CD4-positive, alpha-beta T cell (primary cell): Measurements from ENCODE around the gene NCF2. TPM values are rescaled to one million over a fixed set of nuclear protein-coding genes. Genes with fewer than 3 reads are reported as not detected.

Source experiments
- ATAC-seq: fragments of 200-7000 bp; cut with Tn5 transposase; one replicate; pipeline ENCODE4 v1.10.0; 2022; ENCODE audit warnings: mild to moderate bottlenecking; ENCODE audit not compliant: poor library complexity
- CTCF ChIA-PET: fragments of 350-600 bp; sonication (Branson Sonifier 250); formaldehyde crosslinking; loops from one replicate; lab custom pipeline; 2021; ENCODE audit warnings: antibody characterized with exemption, inconsistent platforms; lab: Charles Lee
- POLR2A ChIA-PET: fragments of 350-600 bp; sonication (Branson Sonifier 250); formaldehyde crosslinking; loops from one replicate; lab custom pipeline; 2021; ENCODE audit warnings: antibody characterized with exemption, inconsistent platforms; lab: Charles Lee
- DNase-seq, 14 experiments: peaks; one replicate each; pipeline ENCODE4 v3.0.0-alpha.2; 2013 to 2020; ENCODE audit warnings: mixed read lengths in 2 of 14
- H3K27ac ChIP-seq, 2 donors: one replicate each; pipeline versions ENCODE4 v1.5.1 to v1.7.0; 2013; ENCODE audit warnings: low read length in 2 of 2, low read depth in 1 of 2, mild to moderate bottlenecking in 1 of 2
- H3K27me3 ChIP-seq, 2 experiments: 1 replicate in 1 of 2; 2 replicates in 1 of 2; pipeline versions ENCODE4 v1.6.1 to v1.7.0; 2013; ENCODE audit warnings: low read length in 2 of 2, control low read depth in 1 of 2, mild to moderate bottlenecking in 1 of 2, moderate library complexity in 1 of 2; ENCODE audit not compliant: insufficient read depth in 2 of 2, control insufficient read depth in 1 of 2
- H3K36me3 ChIP-seq: one replicate; pipeline ENCODE4 v1.6.1; 2013; ENCODE audit warnings: low read length, control low read depth; ENCODE audit not compliant: insufficient read depth
- H3K4me1 ChIP-seq: one replicate; pipeline ENCODE4 v1.6.1; 2013; ENCODE audit warnings: low read length, control low read depth; ENCODE audit not compliant: insufficient read depth
- H3K4me3 ChIP-seq: one replicate; pipeline ENCODE4 v1.5.1; 2013; ENCODE audit warnings: mild to moderate bottlenecking, low read length, moderate library complexity
- H3K9me3 ChIP-seq, 2 experiments: 1 replicate in 1 of 2; 2 replicates in 1 of 2; pipeline versions ENCODE4 v1.6.1 to v1.7.0; 2013; ENCODE audit warnings: low read length in 2 of 2, mild to moderate bottlenecking in 2 of 2, control low read depth in 1 of 2, moderate library complexity in 1 of 2; ENCODE audit not compliant: control insufficient read depth in 1 of 2, insufficient read depth in 1 of 2
- H3K27ac Mint-ChIP-seq: one replicate; pipeline ENCODE4 v1.8.0; 2020; ENCODE audit warnings: mixed read lengths
- H3K27me3 Mint-ChIP-seq: one replicate; pipeline ENCODE4 v1.8.0; 2021; ENCODE audit warnings: mixed read lengths
- H3K36me3 Mint-ChIP-seq: one replicate; pipeline ENCODE4 v1.8.0; 2021; ENCODE audit warnings: low read depth, mixed read lengths
- H3K4me1 Mint-ChIP-seq: one replicate; pipeline ENCODE4 v1.8.0; 2021; ENCODE audit warnings: low read depth, mixed read lengths
- H3K4me3 Mint-ChIP-seq: one replicate; pipeline ENCODE4 v1.8.0; 2020; ENCODE audit warnings: mild to moderate bottlenecking, mixed read lengths
- H3K9me3 Mint-ChIP-seq: one replicate; pipeline ENCODE4 v1.8.0; 2020; ENCODE audit warnings: mixed read lengths
- intact Hi-C, 2 experiments: fragments of 100-400 bp; cut with DNase I in 1 of 2; cut with micrococcal nuclease in 1 of 2; formaldehyde crosslinking; loops; one replicate each; pipeline versions ENCODE4 v1.15.1 to v1.9.0; 2023 to 2025; cut with DNase I, micrococcal nuclease
- total RNA-seq, 174 experiments: library from RNA in 2 of 174; stranded (reverse) in 2 of 174; gene quantifications; one replicate each; pipeline ENCODE4 v1.2.3 and lab custom pipeline; 2021 to 2026
- TF ChIP-seq, protein P1 (sequence below): fragments of 200-600 bp; IDR thresholded peaks from one replicate; pipeline ENCODE4 v1.8.0; 2022; ENCODE audit warnings: antibody characterized with exemption, mild to moderate bottlenecking

NCF2 gene
- total RNA-seq, 2 experiments from 2014 or later, result 2.9 to 3.1 TPM

- H3K27ac Mint-ChIP-seq, result no peak overlapping the region
- peaks cover 9% of the 10 kb centered on the region for H3K4me1 ChIP-seq
- TF ChIP-seq, protein P1, sequence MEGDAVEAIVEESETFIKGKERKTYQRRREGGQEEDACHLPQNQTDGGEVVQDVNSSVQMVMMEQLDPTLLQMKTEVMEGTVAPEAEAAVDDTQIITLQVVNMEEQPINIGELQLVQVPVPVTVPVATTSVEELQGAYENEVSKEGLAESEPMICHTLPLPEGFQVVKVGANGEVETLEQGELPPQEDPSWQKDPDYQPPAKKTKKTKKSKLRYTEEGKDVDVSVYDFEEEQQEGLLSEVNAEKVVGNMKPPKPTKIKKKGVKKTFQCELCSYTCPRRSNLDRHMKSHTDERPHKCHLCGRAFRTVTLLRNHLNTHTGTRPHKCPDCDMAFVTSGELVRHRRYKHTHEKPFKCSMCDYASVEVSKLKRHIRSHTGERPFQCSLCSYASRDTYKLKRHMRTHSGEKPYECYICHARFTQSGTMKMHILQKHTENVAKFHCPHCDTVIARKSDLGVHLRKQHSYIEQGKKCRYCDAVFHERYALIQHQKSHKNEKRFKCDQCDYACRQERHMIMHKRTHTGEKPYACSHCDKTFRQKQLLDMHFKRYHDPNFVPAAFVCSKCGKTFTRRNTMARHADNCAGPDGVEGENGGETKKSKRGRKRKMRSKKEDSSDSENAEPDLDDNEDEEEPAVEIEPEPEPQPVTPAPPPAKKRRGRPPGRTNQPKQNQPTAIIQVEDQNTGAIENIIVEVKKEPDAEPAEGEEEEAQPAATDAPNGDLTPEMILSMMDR, result no peak
- H3K36me3 Mint-ChIP-seq, result no peaks in the 10 kb centered on the region
- no peak for ATAC-seq
- H3K27ac ChIP-seq, result no peak overlapping the region
- H3K4me1 Mint-ChIP-seq, result peaks cover 14% of the 10 kb centered on the region
- ChIA-PET POLR2A (no interaction called here), CTCF (no interaction called here)
- no peak overlapping the region for H3K4me3 Mint-ChIP-seq
- no peaks in the 10 kb centered on the region for H3K27me3 Mint-ChIP-seq
- intact Hi-C loops, result loop anchor here in 1 of 2 experiments (5.0 kb wide), 1 partner anchor 1781 kb away; no protein-coding TSS in a partner anchor
- H3K4me3 ChIP-seq, result no peak overlapping the region
- no peaks in the 10 kb centered on the region for H3K9me3 Mint-ChIP-seq
- H3K36me3 ChIP-seq, result no peaks in the 10 kb centered on the region
- no peaks in the 10 kb centered on the region for H3K27me3 ChIP-seq
- DNase-seq, result peak in 2 of 14 experiments; percentile 43 to 63
- H3K9me3 ChIP-seq, result no peaks in the 10 kb centered on the region
These were observed 6.8 kb downstream of the NCF2 start for GRCh38 chr1:183583466-183583865.

GRCh38 chr1:183582021-183582713 lies 8.1 kb downstream of the NCF2 start:
- Mint-ChIP-seq H3K36me3 (no peaks in the 10 kb centered on the region), H3K4me1 (peaks cover 10% of the 10 kb centered on the region), H3K27me3 (no peaks in the 10 kb centered on the region), H3K9me3 (no peaks in the 10 kb centered on the region), H3K4me3 (no peak overlapping the region), H3K27ac (no peak overlapping the region)
- ChIA-PET POLR2A (no interaction called here), CTCF (no interaction called here)
- H3K9me3 ChIP-seq, result no peaks in the 10 kb centered on the region
- DNase-seq (no peak), ATAC-seq (no peak)
- intact Hi-C loops, result loop anchor here in 1 of 2 experiments (5.0 kb wide), 1 partner anchor 1780 kb away; no protein-coding TSS in a partner anchor
- no peaks in the 10 kb centered on the region for H3K27me3 ChIP-seq
- TF ChIP-seq, protein P1, result no peak
- no peaks in the 10 kb centered on the region for H3K36me3 ChIP-seq
- peaks cover 9% of the 10 kb centered on the region for H3K4me1 ChIP-seq
- H3K27ac ChIP-seq, result no peak overlapping the region
- no peak overlapping the region for H3K4me3 ChIP-seq

- Mint-ChIP-seq H3K36me3 (no peaks in the 10 kb centered on the region), H3K4me3 (peak overlapping the region; percentile 59), H3K27me3 (no peaks in the 10 kb centered on the region), H3K4me1 (peaks cover 10% of the 10 kb centered on the region), H3K27ac (peak overlapping the region; percentile 22), H3K9me3 (no peaks in the 10 kb centered on the region)
- DNase-seq, result peak in 4 of 14 experiments; percentile 32 to 50 (median 44)
- TF ChIP-seq, protein P1, result peak; percentile 8
- Histone ChIP-seq H3K36me3 (no peaks in the 10 kb centered on the region), H3K4me3 (no peak overlapping the region), H3K4me1 (peaks cover 9% of the 10 kb centered on the region), H3K27me3 (no peaks in the 10 kb centered on the region), H3K27ac (no peak overlapping the region), H3K9me3 (no peaks in the 10 kb centered on the region)
- intact Hi-C loops, result loop anchor here in 1 of 2 experiments (5.0 kb wide), 1 partner anchor 1778 kb away; no protein-coding TSS in a partner anchor
- ChIA-PET POLR2A (interaction anchor here (1.0 to 1.4 kb wide), 3 partner anchors 9 to 15 kb away, joined by 3 to 10 read pairs (median 3); no protein-coding TSS in a partner anchor), CTCF (interaction anchor here (0.7 kb wide), 1 partner anchor 363 kb away, joined by 3 read pairs; no protein-coding TSS in a partner anchor)
- ATAC-seq, result peak; percentile 56
These were observed 10.0 kb downstream of the NCF2 start for GRCh38 chr1:183580281-183580682.
